HL-60 (cell line): Measurements from ENCODE around the gene GABRB1.

Source experiments
- CTCF ChIP-seq: IDR thresholded peaks from one replicate; pipeline ENCODE4 v1.5.1; 2011; ENCODE audit warnings: low read length, control low read depth, inconsistent platforms; ENCODE audit not compliant: insufficient read depth
- GABPA ChIP-seq: IDR thresholded peaks from 2 replicates; pipeline ENCODE4 v1.6.1; 2012; ENCODE audit warnings: low read depth
- POLR2AphosphoS5 ChIP-seq: IDR thresholded peaks from 2 replicates; pipeline ENCODE4 v1.6.1; 2012; ENCODE audit warnings: low read depth
- SPI1 ChIP-seq: IDR thresholded peaks from 2 replicates; pipeline ENCODE4 v1.6.1; 2012; ENCODE audit warnings: low read depth, mild to moderate bottlenecking, borderline replicate concordance

GRCh38 chr4:47468706-47469365 lies 437.5 kb downstream of the GABRB1 start:
- TF ChIP-seq CTCF = no peak
- no peak for TF ChIP-seq POLR2AphosphoS5
- TF ChIP-seq GABPA = no peak
- no peak for TF ChIP-seq SPI1
